ENCODE data around the gene TXNRD2. TPM values are rescaled to one million over a fixed set of nuclear protein-coding genes. Genes with fewer than 3 reads are reported as not detected.

Gene TXNRD2
- total and polyA plus RNA-seq, 10 of the 15 experiments (the other 5 are each of a cell fraction or from before 2014, with no cell fraction given), result 1.6 to 26.0 (median 13.9) TPM

- CTCF ChIA-PET, result interaction anchor here (1.7 kb wide), 2 partner anchors 16 to 21 kb away, joined by 5 read pairs; no protein-coding TSS in a partner anchor
- no peak overlapping the region for H2AFZ ChIP-seq (ENCODE audit: control insufficient read depth, low read depth, low read length)
- TF ChIP-seq SIX5 (IDR thresholded peaks at IDR 0.05; ENCODE audit: low read depth, low read length, severe bottlenecking) (no peak), PRDM15 (CRISPR knock-in tag; IDR thresholded peaks at IDR 0.05) (no peak), BACH1 (IDR thresholded peaks at IDR 0.05; ENCODE audit: borderline replicate concordance) (no peak), POLR2AphosphoS5 (IDR thresholded peaks at IDR 0.05; ENCODE audit: low read length) (no peak), BCL3 (IDR thresholded peaks at IDR 0.05; ENCODE audit: borderline replicate concordance, insufficient read depth, low read depth, low read length, poor library complexity, severe bottlenecking) (no peak), RELA (IDR thresholded peaks at IDR 0.05; ENCODE audit: borderline replicate concordance, partially characterized antibody) (no peak), ZBTB33 (IDR thresholded peaks at IDR 0.05) (no peak), EP300 (IDR thresholded peaks at IDR 0.05; ENCODE audit: borderline replicate concordance in 1 of 2, control insufficient read depth in 1 of 2, low read depth in 2 of 2, low read length in 2 of 2) (no peak), MYC (IDR thresholded peaks at IDR 0.05; ENCODE audit: insufficient read depth, insufficient read length, insufficient replicate concordance, low read length, severe bottlenecking) (no peak), NBN (IDR thresholded peaks at IDR 0.05) (no peak), FOXK2 (IDR thresholded peaks at IDR 0.05) (no peak), ZNF622 (IDR thresholded peaks at IDR 0.05) (no peak), ZNF24 (IDR thresholded peaks at IDR 0.05) (no peak), SIN3A (IDR thresholded peaks at IDR 0.05; ENCODE audit: low read depth, low read length) (no peak), HDGF (IDR thresholded peaks at IDR 0.05) (no peak)
These were observed 9.0 kb downstream of the TXNRD2 start for GRCh38 chr22:19932367-19933206.

More at GRCh38 chr22:19932367-19933206, 9.0 kb downstream of the TXNRD2 start:
- no peak overlapping the region for H3K4me2 ChIP-seq (ENCODE audit: control insufficient read depth, insufficient read depth)
- no peak for ATAC-seq
- no peak for FAIRE-seq
- ChIA-PET SMC1A (ENCODE audit: uncharacterized antibody, unreplicated experiment) (no interaction called here), POLR2A (no interaction called here), RAD21 (ENCODE audit: unreplicated experiment) (no interaction called here)
- H3K4me3 ChIP-seq, result no peak overlapping the region
- no peaks in the 10 kb centered on the region for H3K79me2 ChIP-seq (ENCODE audit: control insufficient read depth, insufficient read depth, low read length)
- H3K27ac ChIP-seq (ENCODE audit: control insufficient read depth, insufficient read depth), result no peak overlapping the region
- H3K9ac ChIP-seq (ENCODE audit: control insufficient read depth, insufficient read depth, low read length), result no peak overlapping the region
- no peaks in the 10 kb centered on the region for H4K20me1 ChIP-seq (ENCODE audit: control insufficient read depth, insufficient read depth)
- no TSS peak for BruUV-seq (replicated peaks)
- H3K4me1 ChIP-seq (ENCODE audit: control insufficient read depth, insufficient read depth, low read length), result no peaks in the 10 kb centered on the region
- intact Hi-C loops (cut with micrococcal nuclease; ENCODE audit: unreplicated experiment) (no loop called here), in situ Hi-C loops (cut with MboI) (no loop called here)
- 79% methylated on average over 12 of the region's 12 CpGs for WGBS (ENCODE audit: insufficient coverage, insufficient replicate concordance, low lambda C conversion rate, missing lambda C conversion rate)
- H3K27me3 ChIP-seq (replicated peaks in 1 of 2; ENCODE audit: control insufficient read depth in 2 of 2, insufficient read depth in 2 of 2, low read length in 1 of 2), result no peaks in the 10 kb centered on the region
- DNase-seq (ENCODE audit: low read depth, low spot score), result no peak
- no peaks in the 10 kb centered on the region; the same call in 2 of the 3 replicates for H3K9me3 ChIP-seq (replicated peaks; ENCODE audit: control insufficient read depth, insufficient read depth, low read length)
- H3K36me3 ChIP-seq (ENCODE audit: control insufficient read depth in 2 of 2, insufficient read depth in 2 of 2, low read length in 1 of 2), result no peaks in the 10 kb centered on the region
